HG03432 (cell line): ENCODE results near the gene SCUBE3.
A peak's percentile ranks its signal among the peaks of the same experiment; 100 is the strongest.

Experiments
- ATAC-seq: cut with Tn5 transposase; IDR thresholded peaks from one replicate; pipeline ENCODE4 v1.9.1; 2021; ENCODE audit warnings: mild to moderate bottlenecking, moderate library complexity; ENCODE audit not compliant: unreplicated experiment

Gene SCUBE3

DNA sequence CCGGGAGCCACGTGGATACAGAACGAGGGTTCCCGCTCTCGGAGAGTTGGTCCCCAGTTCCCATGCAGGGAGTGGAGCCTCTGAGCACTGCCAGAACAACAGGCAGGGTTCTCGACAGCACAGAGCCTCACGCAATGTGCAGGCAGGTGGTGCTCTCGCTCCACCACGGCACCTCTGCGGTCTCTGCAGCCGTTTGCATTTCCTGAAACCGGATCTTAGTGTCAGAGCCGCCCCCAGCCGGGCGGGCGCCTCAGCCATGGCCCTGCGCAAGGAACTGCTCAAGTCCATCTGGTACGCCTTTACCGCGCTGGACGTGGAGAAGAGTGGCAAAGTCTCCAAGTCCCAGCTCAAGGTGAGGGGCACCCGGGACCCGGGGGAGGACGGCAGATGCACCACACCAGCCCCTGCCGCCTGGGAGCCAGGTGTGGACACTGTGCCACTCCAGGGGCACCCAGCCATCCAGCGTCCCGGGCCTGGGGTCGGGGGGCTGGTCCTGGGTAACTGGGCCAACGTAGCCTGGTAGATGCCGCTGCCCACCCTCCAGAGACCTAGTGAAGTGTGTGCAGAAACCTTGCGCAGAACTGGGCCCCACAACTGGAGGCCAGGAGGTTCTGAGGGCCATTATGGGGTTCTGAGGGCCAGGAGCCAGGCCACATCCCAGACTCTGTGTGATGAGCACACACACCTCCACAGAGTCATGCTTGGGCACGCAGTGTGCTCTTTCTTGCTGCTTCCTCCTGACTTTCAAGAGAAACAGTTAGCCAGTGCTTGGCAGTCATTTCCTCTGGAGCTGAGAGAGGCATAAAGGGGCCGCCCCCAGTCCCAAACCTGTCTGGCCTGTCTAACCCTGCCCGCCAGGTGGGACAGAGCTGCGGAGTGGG lies 84.1 kb downstream of the SCUBE3 start, which contains the start of gene DEF6:
TSS of gene DEF6 (plus strand) at position 218 of the 881 bp plus-strand sequence. CDS start at position 257, 39 bp downstream.
- ATAC-seq: peak; percentile 84

GRCh38 chr6:35298625-35299140 lies 84.9 kb downstream of the SCUBE3 start:
- no peak for ATAC-seq

- ATAC-seq: no peak
Measured at GRCh38 chr6:35299674-35300073, 85.9 kb downstream of the SCUBE3 start.

GRCh38 chr6:35300848-35301247 lies 87.1 kb downstream of the SCUBE3 start:
- ATAC-seq: no peak
